Testis (tissue), 2 donors: ENCODE measurements around the gene MBP.

Source experiments
- POLR2A ChIP-seq: fragments of 450-650 bp; IDR thresholded peaks from one replicate; pipeline ENCODE4 v1.6.1; 2017; ENCODE audit warnings: antibody characterized with exemption, mild to moderate bottlenecking, moderate library complexity
- TF ChIP-seq, protein P1 (sequence below), 3 experiments: fragments of 450-650 bp in 2 of 3; fragments of 200-600 bp in 1 of 3; sonication (generic) in 1 of 3; IDR thresholded peaks; one replicate each; pipeline ENCODE4 v1.5.1; 2016 to 2019; ENCODE audit warnings: antibody characterized with exemption in 3 of 3, mild to moderate bottlenecking in 2 of 3, moderate library complexity in 1 of 3

DNA sequence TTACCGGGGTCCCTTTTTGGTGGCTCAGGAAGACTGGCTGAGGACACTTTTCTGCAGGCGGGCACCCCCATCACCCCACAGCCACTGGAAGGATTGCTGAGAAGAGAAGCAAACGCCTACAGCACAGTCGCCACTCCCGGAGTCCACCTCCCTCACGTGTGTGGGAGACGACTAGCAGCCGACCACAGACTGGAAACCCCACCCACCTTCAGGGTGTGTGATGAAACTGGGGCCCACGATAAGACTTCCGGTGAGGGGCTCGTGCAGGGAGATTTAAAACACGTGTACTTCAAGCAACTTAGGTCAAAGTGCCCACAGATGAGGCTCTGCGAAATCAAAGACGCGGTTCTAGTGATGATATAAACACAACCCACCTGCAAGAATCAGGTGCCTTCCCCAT lies 26.3 kb downstream of the MBP start:
- TF ChIP-seq, protein P1, sequence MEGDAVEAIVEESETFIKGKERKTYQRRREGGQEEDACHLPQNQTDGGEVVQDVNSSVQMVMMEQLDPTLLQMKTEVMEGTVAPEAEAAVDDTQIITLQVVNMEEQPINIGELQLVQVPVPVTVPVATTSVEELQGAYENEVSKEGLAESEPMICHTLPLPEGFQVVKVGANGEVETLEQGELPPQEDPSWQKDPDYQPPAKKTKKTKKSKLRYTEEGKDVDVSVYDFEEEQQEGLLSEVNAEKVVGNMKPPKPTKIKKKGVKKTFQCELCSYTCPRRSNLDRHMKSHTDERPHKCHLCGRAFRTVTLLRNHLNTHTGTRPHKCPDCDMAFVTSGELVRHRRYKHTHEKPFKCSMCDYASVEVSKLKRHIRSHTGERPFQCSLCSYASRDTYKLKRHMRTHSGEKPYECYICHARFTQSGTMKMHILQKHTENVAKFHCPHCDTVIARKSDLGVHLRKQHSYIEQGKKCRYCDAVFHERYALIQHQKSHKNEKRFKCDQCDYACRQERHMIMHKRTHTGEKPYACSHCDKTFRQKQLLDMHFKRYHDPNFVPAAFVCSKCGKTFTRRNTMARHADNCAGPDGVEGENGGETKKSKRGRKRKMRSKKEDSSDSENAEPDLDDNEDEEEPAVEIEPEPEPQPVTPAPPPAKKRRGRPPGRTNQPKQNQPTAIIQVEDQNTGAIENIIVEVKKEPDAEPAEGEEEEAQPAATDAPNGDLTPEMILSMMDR (IDR thresholded peaks at IDR 0.05) = no peak
- TF ChIP-seq POLR2A = no peak
